GM18951 (cell line): ENCODE measurements around the gene KCNMB1.

Source experiments
- POLR2A ChIP-seq: IDR thresholded peaks from 4 replicates; pipeline ENCODE4 v1.6.1; 2011; ENCODE audit warnings: mild to moderate bottlenecking; ENCODE audit not compliant: insufficient read length, insufficient read depth; ENCODE audit errors: extremely low read depth
- in situ Hi-C: fragments of 300-500 bp; cut with MboI; formaldehyde crosslinking; loops from one replicate; pipeline ENCODE4 v1.12.0; 2022; ENCODE audit warnings: low sequenced_read_pairs, mixed read lengths, inconsistent platforms; ENCODE audit not compliant: unreplicated experiment

Gene KCNMB1

GRCh38 chr5:170338291-170338690, 50.9 kb downstream of the KCNMB1 start:
- in situ Hi-C loops, result no loop called here
- TF ChIP-seq POLR2A, result no peak

- TF ChIP-seq POLR2A, result no peak
- in situ Hi-C loops, result no loop called here
Observed at GRCh38 chr5:170337045-170337733, 52.0 kb downstream of the KCNMB1 start.

GRCh38 chr5:170336065-170336464, 53.1 kb downstream of the KCNMB1 start:
- in situ Hi-C loops, result no loop called here

GRCh38 chr5:170334626-170335025, 54.5 kb downstream of the KCNMB1 start:
- in situ Hi-C loops, result no loop called here
- TF ChIP-seq POLR2A, result no peak

More at GRCh38 chr5:170336065-170336464, 53.1 kb downstream of the KCNMB1 start:
- no peak for TF ChIP-seq POLR2A

- in situ Hi-C loops, result no loop called here
- no peak for TF ChIP-seq POLR2A
Observed at GRCh38 chr5:170333161-170333910, 55.8 kb downstream of the KCNMB1 start.

- TF ChIP-seq POLR2A, result no peak
Observed at GRCh38 chr5:170332058-170332457, 57.1 kb downstream of the KCNMB1 start.

GRCh38 chr5:170330568-170331054, 58.6 kb downstream of the KCNMB1 start:
- in situ Hi-C loops, result no loop called here
- no peak for TF ChIP-seq POLR2A

More at GRCh38 chr5:170332058-170332457, 57.1 kb downstream of the KCNMB1 start:
- in situ Hi-C loops, result no loop called here

- TF ChIP-seq POLR2A, result no peak
- in situ Hi-C loops, result no loop called here
Observed at GRCh38 chr5:170329524-170329923, 59.6 kb downstream of the KCNMB1 start.

GRCh38 chr5:170327829-170328228, 61.3 kb downstream of the KCNMB1 start:
- in situ Hi-C loops, result no loop called here
- TF ChIP-seq POLR2A, result no peak

- in situ Hi-C loops, result no loop called here
- no peak for TF ChIP-seq POLR2A
Observed at GRCh38 chr5:170327168-170327567, 62.0 kb downstream of the KCNMB1 start.
